ENCODE data around the gene KRT20. TPM values are rescaled to one million over a fixed set of nuclear protein-coding genes. Genes with fewer than 3 reads are reported as not detected.
"Not testable (repeated sequence)": the region's sequence is repeated elsewhere in the genome, so short reads cannot be mapped to it uniquely, and the experiment has no call there.

KRT20 gene
- total RNA-seq, result not detected in 2 replicates

DNA sequence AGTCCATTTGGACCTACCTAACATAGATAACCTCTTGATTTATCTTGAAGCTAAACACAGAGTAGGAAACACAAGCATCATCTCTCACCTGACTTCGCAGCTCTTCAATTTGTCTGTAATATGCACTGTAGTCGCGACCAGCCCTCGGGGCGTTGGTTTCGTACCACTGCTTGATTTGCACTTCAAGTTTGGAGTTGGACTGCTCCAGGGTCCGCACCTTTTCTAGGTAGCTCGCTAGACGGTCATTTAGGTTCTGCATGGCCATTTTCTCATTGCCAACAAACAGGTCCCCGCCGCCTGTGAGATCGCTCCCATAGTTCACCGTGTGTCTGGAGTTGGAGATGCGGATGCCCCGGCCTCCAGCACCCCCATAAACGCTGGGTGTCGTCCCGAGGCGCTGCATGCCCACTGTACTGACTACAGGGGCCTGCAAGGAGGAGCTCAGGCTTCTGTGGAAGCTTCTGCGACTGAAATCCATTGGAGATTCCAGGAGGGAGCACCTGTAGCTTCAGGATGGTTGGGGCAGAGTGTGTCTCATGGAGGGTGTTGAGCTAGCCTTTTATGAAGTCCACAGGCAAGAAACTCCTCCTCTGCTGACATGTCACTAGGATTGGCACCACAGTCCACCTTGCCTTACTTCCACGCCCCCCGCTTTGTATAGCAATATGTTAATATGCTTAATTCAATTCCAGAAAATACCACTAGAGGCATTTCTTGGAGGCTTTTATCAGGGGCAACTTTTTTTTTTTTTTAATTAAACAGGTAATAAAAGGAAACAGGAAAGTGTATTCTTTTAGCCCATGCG, at the start of gene KRT20:
Gene KRT20 (minus strand): TSS at position 535 of the 805 bp plus-strand sequence. CDS start 57 bp downstream, at position 478.
- no peak for DNase-seq (ENCODE audit: low read depth)

GRCh38 chr17:40932608-40933007, 47.6 kb upstream of the KRT20 start:
- DNase-seq (ENCODE audit: low read depth), result peak; percentile 92

- DNase-seq (ENCODE audit: low read depth), result no peak
Observed at GRCh38 chr17:40931311-40931710, 46.3 kb upstream of the KRT20 start.

- DNase-seq (ENCODE audit: low read depth), result no peak
Observed at GRCh38 chr17:40926341-40926740, 41.3 kb upstream of the KRT20 start.

GRCh38 chr17:40922239-40922638, 37.2 kb upstream of the KRT20 start:
- peak; percentile 88 for DNase-seq (ENCODE audit: low read depth)

GRCh38 chr17:40921026-40921425, 36.0 kb upstream of the KRT20 start:
- no peak for DNase-seq (ENCODE audit: low read depth)

- DNase-seq (ENCODE audit: low read depth), result not testable (repeated sequence)
Observed at GRCh38 chr17:40917116-40917515, 32.1 kb upstream of the KRT20 start.

DNA sequence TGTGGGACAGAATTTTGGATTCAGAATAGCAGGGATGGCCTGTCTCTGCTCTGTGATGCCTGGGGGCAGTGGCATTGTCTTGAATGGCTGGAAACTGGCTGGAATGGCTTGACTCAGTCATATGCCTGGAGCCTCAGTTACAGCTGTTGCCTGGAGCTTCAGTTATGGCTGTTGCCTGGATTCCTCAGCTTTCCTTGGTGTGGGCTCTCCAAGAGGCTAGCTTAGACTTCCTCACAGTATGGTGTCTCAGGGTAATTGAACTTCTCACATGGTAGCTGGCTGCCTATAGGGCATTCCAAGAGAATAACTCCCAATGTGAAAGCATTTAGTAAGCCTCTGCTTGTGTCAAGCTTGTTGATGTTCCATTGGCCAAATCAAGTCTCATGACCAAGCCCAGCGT, 31.3 kb upstream of the KRT20 start:
- no peak for DNase-seq (ENCODE audit: low read depth)

DNA sequence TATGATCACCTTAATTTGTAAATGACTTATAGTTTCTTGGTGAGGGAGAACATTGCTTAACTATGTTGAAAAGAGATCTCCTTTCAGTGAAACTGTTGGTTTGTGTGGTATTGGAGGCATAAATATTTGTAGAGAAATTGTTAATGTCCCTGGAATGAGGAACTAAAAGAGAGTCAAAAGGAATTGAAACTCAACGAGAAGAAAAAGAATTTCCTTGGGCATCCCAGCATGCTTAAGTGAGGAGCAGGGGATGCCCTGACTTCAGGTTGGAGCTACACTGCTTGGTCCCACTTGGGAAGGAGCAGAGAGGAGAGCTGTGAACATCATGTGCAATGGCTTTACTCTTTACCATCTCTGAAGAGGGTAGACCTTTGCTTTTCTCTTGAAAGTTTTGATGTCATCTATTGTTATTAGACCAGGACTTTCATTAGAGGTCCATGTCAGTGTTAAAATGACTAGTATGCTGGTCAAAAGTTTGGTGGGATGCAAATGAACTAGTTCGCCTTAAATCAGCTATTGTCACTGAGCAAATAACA, 30.7 kb upstream of the KRT20 start:
- peak; percentile 88 for DNase-seq (ENCODE audit: low read depth)

DNA sequence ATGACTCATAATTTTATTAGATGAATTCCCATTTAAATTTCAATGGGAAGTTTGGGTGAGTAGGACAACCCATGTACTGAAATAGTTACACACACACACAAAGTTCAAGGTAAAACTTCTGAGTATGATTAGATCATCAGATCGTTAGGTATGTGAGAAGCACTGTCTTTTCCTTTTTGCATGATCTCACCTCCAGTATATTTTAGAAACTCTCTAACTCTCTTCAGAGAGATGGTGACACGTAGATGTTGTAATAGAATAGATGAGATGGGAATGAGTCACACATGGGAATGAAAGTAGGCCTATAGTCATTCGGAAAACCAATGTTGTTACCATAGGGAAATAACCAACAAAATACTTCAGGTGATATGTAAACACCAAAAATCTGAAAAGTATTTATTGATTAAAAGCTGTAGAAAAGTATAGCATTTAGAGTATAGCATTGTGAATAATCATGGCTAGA, 30.2 kb upstream of the KRT20 start:
- DNase-seq (ENCODE audit: low read depth), result peak; percentile 99

- no peak for DNase-seq (ENCODE audit: low read depth)
Observed at GRCh38 chr17:40914075-40914855, 29.2 kb upstream of the KRT20 start.

DNA sequence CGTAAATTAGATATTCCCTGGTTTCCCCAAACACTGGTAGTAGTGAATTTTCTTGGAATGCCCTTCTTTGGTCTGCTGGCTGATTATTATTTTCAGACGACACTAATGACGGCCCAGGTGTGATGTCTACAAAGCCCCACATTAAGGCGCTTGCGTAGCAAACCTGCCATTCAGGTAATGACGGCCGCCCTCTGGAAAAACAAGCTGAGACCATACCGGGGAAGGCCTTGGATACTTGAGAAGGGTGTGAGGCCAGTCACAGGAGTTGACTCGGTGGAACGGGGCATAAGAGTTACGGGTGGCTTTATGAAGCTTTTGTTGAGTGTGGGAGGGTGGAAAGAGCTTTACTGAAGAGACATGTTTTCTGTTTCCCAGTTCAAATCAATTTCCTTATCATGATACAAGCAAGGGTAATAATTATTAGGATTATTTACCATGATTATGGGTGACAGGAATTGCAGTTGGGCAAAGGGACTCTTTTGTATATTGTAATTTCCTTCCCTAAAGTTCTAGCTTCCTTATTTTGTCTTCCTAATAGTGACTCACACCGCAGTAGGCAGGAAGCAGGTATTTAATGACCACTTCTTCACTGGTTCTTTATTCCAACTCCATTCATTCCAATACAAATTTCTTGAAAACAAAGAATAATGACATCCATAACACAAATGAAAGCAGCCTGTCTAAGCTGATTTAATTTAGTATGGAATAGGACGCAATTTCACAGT, 27.6 kb upstream of the KRT20 start:
- peak; percentile 41 for DNase-seq (ENCODE audit: low read depth)

DNA sequence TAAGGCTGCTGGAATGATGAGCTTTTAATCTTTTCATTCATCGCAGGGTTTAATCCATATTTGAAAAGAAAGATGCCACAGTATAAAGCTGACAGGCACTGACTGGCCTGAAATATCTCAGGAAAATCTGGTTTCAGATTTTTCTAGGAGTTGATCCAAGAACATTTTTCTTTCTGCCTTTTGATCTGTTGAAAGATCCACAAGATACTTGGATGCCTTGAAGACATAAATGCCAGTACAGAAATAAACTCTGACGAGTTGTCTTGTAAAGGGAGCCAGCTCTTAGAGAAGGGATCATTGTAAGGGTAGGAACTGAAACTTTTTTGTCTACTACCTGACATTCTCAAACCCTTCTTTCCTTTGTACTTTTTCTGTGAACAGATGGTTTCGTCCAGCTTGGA, 25.4 kb upstream of the KRT20 start:
- no peak for DNase-seq (ENCODE audit: low read depth)

GRCh38 chr17:40909755-40910154, 24.7 kb upstream of the KRT20 start:
- DNase-seq (ENCODE audit: low read depth), result peak; percentile 40

DNA sequence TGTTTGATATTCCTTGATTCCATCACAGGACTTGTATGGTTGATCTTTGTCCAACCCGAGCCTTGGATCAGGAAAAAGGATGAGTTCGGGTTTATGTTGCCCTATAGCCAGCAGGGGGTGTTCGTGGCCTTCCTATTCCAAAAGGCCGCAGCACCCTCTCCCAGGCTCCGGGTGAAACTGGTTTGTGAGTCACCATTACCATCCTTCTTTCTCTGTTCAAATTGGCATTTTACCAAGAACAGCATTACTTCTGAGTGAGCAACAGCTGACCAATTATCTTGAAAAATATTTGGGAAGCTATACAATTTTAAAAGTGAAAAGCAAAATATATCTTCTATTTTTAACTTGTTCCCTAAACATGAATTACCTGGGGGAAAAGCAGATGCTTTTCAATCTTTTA, 24.3 kb upstream of the KRT20 start:
- peak; percentile 93 for DNase-seq (ENCODE audit: low read depth)

- DNase-seq (ENCODE audit: low read depth), result no peak
Observed at GRCh38 chr17:40906613-40907012, 21.6 kb upstream of the KRT20 start.

- no peak for DNase-seq (ENCODE audit: low read depth)
Observed at GRCh38 chr17:40905370-40905769, 20.3 kb upstream of the KRT20 start.

DNA sequence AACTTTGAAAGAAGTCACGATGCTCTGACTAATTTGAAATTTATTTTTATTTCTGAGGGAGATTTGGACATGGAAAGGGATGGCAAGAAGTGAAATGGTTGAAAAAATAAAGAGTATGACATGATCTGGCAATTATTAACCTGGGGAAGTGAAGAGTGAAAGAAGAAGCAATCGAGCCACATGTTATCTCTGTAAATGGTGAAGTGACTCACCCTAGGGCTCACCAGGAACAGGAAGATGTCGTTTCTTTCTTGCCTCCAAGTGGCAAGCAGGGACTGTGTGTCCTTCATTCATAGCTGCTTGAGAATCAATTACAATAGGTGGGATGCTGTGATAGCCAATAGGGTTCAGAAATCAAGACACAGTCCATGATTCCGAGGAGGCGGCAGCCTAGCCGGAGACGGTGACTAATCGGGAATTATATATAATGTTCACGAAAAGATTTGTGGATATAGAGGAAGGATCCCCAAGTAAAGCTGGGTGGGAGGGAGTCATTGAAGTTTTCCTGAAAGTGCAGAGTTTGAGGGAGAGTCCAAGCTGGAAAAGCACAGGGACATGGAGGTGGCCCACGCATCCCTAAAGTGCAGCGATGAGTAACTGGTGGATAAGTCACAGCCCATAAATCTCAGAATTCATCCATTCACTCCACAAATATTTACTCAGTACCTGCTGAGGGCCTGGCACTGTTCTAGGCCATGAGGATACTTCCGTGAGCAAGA, 18.2 kb upstream of the KRT20 start:
- peak; percentile 98 for DNase-seq (ENCODE audit: low read depth)

GRCh38 chr17:40902498-40902897, 17.5 kb upstream of the KRT20 start:
- no peak for DNase-seq (ENCODE audit: low read depth)

DNA sequence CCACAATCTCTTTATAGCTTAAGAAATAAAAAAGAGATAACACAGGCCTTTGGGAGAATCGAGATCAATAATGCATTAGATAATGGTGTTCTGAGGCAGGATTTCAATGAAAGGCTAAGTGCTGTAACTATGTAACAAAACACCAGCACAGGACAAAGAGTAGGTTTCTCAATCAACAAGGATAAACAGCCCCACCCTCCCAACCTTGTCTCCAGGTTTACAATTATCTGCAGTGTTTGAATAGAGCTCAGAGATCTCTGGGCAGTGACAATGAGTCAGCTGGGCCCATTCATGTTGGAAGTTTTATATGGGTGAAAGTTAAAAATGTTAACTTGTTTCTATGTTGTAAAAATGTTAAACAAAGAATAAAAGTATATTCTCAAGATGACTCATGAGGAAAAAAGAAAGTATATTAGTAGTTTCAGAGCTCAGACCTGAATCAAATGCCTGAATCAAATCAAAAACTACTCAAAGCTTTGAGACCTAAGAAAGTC, 17.0 kb upstream of the KRT20 start:
- DNase-seq (ENCODE audit: low read depth), result peak; percentile 95

DNA sequence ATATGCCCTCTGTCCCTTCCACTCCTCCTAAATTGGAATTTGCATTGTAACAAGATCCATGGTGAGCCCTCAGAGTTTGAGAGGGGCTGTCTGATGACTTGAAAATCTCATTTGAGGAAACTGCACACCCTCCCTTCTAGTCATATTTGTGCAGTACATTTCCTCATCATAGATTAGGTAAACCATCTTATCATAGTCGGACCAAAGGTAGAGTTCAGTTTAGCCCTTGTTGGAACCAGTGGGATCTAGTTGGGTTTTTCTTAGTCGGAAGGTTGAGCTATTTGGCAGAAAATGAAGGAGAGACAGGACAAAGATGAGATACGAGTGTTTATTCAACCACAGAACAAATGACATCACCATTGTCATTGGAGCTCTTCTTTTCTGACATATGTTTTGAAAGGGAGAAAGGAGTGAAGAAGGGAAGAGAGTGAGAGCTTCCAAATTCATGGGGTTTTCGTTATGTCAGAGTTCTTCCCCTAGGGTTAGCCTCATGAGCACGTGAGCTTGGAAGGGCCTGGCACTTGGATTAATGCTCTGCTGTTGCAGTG, 15.8 kb upstream of the KRT20 start:
- DNase-seq (ENCODE audit: low read depth), result no peak
